ENCODE data around the gene KLHL3.

DNA sequence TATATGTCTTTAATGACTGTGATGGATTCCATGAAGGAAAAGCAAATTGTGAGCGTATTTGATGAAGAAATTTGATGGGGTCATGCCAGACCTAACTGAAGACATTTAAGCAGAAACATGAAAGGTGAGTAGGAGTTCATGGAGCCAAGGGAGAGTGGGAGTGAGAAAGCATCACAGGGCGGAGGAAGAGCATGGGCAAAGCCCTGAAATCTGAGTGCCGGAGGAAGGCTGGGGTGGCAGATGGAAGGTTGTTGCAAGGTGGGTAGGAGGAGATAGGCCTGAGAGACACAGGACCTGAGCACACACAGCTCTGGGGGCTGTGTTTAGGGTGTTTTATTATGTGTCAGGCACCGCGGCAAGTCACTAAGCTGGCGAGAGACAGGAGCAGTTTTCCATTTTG lies 136.4 kb downstream of the KLHL3 start:
- TF ChIP-seq, protein P1, sequence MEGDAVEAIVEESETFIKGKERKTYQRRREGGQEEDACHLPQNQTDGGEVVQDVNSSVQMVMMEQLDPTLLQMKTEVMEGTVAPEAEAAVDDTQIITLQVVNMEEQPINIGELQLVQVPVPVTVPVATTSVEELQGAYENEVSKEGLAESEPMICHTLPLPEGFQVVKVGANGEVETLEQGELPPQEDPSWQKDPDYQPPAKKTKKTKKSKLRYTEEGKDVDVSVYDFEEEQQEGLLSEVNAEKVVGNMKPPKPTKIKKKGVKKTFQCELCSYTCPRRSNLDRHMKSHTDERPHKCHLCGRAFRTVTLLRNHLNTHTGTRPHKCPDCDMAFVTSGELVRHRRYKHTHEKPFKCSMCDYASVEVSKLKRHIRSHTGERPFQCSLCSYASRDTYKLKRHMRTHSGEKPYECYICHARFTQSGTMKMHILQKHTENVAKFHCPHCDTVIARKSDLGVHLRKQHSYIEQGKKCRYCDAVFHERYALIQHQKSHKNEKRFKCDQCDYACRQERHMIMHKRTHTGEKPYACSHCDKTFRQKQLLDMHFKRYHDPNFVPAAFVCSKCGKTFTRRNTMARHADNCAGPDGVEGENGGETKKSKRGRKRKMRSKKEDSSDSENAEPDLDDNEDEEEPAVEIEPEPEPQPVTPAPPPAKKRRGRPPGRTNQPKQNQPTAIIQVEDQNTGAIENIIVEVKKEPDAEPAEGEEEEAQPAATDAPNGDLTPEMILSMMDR (conservative IDR thresholded peaks at IDR 0.05), result no peak
- no peak for TF ChIP-seq EZH2 (IDR thresholded peaks at IDR 0.05; ENCODE audit: low read depth)

Measured in PC-9 (cell line).